Stimulated activated CD8-positive, alpha-beta memory T cell treated with anti-CD3 and anti-CD28 coated beads, Interleukin-7, amount 100 ng/mL, for 48 hours (primary cell): Measurements from ENCODE around the gene KCNC3.
A peak's percentile ranks its signal among the peaks of the same experiment; 100 is the strongest.

Experiments
- DNase-seq, 2 donors: peaks; one replicate each; pipeline ENCODE4 v3.0.0-alpha.2; 2020; ENCODE audit warnings: low read depth in 1 of 2; ENCODE audit errors: extremely low read depth in 1 of 2

The KCNC3 gene

DNA sequence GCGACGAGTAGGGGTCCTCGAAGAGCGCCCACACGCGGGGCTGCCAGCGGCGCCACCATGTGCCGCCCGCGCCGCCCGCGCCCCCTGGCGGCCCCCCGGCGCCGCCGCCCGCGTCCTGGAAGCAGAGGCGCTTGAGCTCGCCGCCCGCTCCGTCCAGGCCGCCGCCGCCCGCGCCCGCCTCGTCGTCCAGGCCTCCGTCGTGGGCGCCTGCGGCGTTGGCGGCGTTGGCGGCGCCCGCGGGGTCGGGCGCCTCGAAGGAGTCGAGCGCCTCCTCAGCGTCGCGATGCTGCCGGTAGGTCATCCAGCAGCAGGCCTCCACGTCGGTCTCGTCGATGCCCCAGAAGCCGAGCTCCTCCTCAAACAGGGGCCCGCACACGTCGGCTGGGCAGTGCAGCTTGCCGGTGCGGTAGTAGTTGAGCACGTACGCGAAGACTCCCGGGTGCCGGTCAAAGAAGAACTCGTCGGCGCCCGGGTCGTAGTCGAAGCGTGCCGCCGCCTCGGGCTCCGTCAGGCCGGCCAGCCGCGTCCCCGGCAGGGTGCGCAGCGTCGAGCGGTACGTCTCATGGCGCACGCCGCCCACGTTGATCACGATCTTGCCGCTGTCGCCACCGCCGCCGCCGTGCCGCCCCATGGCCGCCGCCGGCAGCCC lies 829 bp downstream of the KCNC3 start:
- no peak for DNase-seq

DNA sequence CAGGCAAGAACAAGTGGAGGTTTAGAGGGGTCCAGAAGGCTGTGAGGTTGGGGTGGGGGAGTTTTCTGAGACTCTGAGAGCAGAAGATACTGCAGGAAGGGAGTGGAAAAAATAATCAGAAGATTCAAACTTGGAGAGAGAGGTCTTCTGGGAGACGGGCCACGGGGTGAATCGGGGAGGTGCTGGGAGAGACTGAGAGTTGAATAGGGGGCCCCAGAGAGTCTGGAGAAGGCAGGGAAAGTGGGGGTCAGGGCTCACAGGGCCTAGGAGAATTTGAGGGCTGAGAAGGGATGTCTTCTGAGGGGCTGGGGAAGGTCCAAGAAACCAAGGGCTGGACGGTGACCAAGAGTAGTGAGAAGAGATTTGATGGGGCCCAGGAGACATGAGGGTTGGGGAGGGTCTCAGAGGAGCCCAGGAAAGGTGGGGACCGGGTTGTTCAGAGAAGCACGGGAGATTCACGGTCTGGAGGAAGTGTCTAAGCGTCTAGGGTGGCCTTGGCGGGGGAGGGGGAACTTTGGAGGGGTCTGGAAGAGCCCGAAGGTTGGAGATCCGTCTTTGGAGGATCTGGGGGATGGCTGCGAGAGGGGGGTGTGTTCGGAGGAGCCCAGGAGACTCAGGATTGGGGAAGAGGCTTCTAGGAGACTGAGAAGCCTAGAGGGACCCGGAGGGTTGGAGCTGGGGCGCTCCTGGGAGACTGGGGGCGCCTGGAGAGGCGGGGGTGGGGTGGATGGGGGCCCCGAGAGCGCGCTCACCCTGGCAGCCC lies 1.5 kb downstream of the KCNC3 start:
- no peak for DNase-seq

- DNase-seq, result no peak
These were observed 2.2 kb downstream of the KCNC3 start for GRCh38 chr19:50327013-50327412.

GRCh38 chr19:50326101-50326664 lies 3.0 kb downstream of the KCNC3 start:
- DNase-seq, result no peak

- peak; percentile 60 to 69 for DNase-seq
These were observed 3.7 kb downstream of the KCNC3 start for GRCh38 chr19:50325310-50326100.

DNA sequence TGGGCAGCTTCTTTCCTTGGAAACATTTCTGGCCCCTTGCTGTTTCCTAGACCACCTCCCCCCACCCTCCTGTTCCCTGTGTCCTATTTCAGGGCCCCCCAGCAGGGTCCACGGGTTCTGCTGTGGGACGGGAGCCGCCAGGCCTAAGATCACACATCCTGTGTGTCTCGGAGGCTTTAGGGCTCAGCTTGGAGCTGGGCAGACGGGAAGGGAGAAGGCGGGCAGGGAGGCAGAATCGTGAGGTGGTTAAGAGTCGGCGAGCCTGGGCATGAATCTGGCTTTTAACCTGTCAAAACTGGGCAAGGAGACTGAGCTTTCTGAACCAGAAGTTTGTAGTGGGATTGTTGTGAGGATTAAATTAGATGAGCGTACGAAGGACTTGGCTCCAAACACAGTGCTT lies 4.8 kb downstream of the KCNC3 start:
- DNase-seq, result no peak

- no peak for DNase-seq
These were observed 5.4 kb downstream of the KCNC3 start for GRCh38 chr19:50323782-50324133.

DNA sequence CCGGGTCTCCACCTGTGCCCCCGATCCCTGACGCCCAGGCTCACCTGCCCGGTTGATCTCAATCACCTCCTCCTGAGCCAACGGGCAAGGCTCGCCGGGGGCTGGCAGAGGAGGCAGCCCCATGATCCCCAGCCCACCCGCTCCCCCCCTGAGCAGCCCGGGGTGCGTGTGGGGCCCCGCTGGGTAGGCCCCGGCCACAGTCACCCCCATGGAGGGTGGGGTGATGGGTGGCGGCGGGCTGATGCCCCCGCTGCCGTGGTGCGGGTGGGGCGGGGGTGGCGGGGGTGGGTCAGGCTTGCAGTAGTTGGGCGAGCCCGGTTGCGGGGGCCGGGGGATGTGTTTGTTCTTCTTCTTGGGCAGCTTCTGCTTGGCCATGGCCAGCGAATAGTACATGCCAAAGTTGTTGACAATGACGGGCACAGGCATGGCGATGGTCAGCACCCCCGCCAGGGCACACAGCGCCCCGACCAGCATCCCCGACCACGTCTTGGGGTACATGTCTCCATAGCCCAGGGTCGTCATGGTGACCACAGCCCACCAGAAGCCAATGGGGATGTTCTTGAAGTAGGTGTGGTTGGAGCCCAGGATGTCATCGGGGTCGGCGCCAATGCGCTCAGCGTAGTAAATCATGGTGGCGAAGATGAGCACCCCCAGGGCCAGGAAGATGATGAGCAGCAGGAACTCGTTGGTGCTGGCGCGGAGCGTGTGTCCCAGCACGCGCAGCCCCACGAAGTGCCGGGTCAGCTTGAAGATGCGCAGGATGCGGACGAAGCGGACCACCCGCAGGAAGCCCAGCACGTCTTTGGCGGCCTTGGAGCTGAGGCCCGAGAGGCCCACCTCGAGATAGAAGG lies 6.0 kb downstream of the KCNC3 start:
- DNase-seq, result no peak

- no peak for DNase-seq
These were observed 6.9 kb downstream of the KCNC3 start for GRCh38 chr19:50322234-50322633.

- no peak for DNase-seq
These were observed 7.3 kb downstream of the KCNC3 start for GRCh38 chr19:50321831-50322230.

DNA sequence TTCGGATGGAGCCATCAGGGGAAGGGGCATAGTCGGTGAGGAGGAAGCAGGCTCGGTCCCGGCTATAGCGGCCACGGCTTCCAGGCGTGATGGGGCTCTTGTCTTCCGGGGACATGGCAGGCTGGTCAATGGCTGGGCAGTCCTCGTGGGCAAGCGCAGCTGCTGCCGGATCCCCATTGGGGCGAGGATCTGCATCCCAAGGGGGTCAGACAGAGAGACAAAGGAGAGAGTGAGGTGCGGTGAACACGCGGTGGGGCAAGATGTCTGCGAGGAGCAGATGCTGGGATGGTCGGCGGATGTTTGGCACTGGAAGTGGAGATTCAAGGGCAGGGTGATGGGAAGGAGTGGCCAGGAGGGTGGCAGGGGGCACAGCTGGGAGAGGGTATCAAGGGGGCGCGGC lies 8.6 kb downstream of the KCNC3 start:
- DNase-seq, result no peak

DNA sequence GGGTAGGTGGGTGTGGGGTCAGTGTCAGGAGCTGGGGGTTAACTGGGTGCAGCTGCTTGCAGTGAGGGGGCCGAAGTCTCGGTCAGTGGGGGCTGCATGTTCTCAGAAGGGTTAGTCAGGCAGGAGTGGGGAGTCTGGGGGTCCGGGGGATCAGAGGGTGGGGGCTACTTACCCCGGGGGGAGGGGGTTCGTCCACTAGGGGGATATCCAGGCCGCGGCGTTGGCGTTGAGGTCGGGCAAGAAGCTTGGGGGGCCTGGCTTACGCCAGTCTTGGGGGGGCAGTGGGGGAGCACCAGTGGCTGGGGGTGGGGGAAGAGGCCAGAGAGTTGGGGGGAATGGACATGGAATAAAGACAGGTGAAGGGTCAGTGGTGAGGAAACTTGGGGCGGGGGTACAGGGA lies 9.1 kb downstream of the KCNC3 start:
- no peak for DNase-seq

DNA sequence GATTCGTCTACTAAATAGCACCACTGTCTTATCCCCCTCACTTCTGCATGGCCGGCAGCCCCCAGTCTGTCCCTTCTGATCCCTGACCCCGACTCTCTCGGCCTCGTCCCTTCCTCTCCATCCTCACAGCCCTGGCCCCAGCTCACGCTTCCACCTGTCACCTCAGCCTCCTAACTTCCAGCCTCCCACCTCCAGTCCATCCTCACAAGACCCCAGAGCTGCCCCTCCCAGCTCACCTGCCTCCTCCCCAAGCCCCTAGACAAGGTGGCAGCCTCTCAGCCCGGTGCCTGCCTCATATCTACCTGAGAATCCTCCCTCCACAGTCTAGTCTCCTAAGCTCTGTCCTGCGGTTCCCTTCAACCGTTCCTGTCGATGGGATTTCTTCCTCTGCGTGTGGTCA lies 10.0 kb downstream of the KCNC3 start:
- no peak for DNase-seq

GRCh38 chr19:50318438-50318837 lies 10.7 kb downstream of the KCNC3 start:
- no peak for DNase-seq

- DNase-seq, result no peak
These were observed 12.1 kb downstream of the KCNC3 start for GRCh38 chr19:50317115-50317514.

DNA sequence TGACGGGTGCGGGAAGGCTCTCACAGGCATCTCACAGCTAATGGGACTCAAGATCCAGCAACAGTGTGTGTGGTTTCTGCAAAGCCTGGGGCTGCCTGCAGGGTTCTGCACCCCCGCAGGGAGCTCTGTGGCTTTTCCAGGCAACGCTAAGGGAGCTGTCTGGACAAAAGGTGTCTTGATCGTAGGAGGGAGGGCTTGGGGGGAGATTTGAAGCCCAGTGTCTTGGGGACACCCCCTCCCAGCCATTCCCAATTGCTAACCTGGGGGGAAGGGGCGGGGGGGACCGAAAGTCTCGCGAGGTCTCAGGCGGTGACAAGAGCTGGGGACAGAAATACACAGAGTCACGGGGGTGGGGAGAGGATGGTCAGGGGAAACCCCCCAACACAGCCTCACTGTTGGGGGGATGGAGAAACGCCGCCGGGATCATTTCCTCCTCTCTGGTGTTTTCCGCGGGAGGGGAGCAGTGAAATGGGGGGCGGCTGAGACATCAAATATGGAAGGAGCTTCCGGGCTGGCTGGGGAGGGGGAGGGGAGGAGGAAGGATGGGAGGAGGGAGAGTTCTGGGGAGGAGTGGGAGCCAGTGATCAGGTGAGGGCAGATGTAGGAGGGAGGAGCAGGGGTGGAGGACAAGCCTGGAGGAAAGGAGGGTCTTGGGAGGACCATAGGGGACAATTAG lies 13.3 kb downstream of the KCNC3 start:
- DNase-seq, result no peak

DNA sequence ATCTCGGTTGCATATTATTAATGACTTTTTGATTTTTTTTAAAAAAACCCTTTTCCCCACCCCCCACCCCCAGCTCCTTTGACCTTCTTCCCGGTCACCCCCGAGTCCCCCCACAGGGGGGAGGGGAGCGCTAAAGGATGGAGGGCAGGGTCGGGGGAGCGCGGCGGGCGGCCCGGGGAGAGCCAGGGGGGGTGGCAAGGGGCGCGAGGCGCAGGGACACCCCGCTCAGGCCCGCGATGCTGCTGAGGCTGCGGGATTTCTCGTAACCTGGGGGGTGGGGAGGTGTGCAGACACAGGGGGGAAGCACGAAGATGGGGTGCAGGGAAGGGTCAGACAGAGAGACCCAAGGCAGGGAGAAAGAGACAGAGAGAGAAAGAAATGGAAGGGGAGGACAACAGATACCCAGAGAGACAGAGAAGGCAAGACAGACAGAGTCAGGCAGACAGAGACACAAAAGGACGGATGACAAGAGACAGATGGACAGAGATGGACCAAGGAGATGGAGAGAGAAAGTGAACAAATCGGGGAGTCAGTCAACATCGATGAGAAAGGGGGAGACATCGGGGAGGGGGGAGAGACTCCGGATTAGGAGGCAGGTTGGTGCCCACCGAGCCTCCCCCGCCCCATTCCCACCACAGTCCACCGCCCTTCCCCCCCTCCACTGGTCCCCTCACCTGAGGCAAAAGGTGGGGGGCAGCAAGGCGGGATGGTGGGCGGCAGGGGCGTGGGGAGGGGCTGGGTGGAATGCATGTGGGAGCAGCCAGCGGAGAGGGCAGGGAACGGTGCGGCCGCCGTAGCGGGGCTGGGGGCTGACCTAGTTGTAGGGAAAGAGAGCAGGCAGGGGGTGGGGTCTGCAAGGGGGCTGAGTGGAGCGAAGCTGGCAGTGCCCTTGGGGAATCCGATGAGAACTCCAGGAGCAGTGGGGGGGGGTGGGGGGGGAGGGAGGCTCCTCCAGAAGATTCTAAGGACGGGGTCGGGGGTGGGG lies 14.2 kb downstream of the KCNC3 start:
- no peak for DNase-seq

GRCh38 chr19:50313812-50314536 lies 15.2 kb downstream of the KCNC3 start:
- DNase-seq, result no peak
